Endothelial cell of umbilical vein (primary cell): Measurements from ENCODE around the gene PROSER1. TPM values are rescaled to one million over a fixed set of nuclear protein-coding genes. Genes with fewer than 3 reads are reported as not detected.

Experiments used
- BruUV-seq: library from RNA; stranded (reverse); fragments of 400-500 nt; replicated peaks from 2 replicates; lab custom pipeline; 2021; lab: Mats Ljungman, UMichigan
- CTCF ChIA-PET: fragments of 300-600, 350-600 bp; sonication (Branson Sonifier 250); formaldehyde crosslinking; loops from one replicate; lab custom pipeline; 2021; ENCODE audit warnings: antibody characterized with exemption, inconsistent platforms; lab: Charles Lee
- POLR2A ChIA-PET: fragments of 300-600, 350-600 bp; sonication (Branson Sonifier 250); formaldehyde crosslinking; loops from one replicate; lab custom pipeline; 2021; ENCODE audit warnings: antibody characterized with exemption, inconsistent platforms; lab: Charles Lee
- DNase-seq: peaks from one replicate; pipeline ENCODE4 v3.0.0-alpha.2; 2011; ENCODE audit warnings: low read depth, low spot score
- FAIRE-seq: peaks from 2 replicates; lab custom pipeline; 2011; peaks lifted over from hg19 to GRCh38; lab: Jason Lieb, UNC
- H2AFZ ChIP-seq: 2 replicates; pipeline ENCODE4 v1.6.0; 2012; ENCODE audit warnings: low read depth, low read length, control low read depth, inconsistent platforms
- H3K27ac ChIP-seq: 2 replicates; pipeline ENCODE4 v1.5.1; 2011; ENCODE audit warnings: low read depth, mild to moderate bottlenecking, control low read depth, low read length, moderate library complexity; ENCODE audit not compliant: insufficient read depth
- H3K27me3 ChIP-seq, 2 experiments: 2 replicates each; pipeline versions ENCODE4 v1.6.0 to v1.6.1; 2011; ENCODE audit warnings: low read length in 2 of 2, mixed read lengths in 1 of 2; ENCODE audit not compliant: control insufficient read depth in 2 of 2, insufficient read depth in 2 of 2
- H3K36me3 ChIP-seq, 2 experiments: 2 replicates in 1 of 2; 3 replicates in 1 of 2; pipeline ENCODE4 v1.5.1; 2011; ENCODE audit warnings: low read length in 2 of 2, mild to moderate bottlenecking in 1 of 2, moderate library complexity in 1 of 2; ENCODE audit not compliant: control insufficient read depth in 2 of 2, insufficient read depth in 2 of 2; ENCODE audit errors: extremely low read depth in 1 of 2
- H3K4me1 ChIP-seq: 3 replicates; pipeline ENCODE4 v1.5.1; 2011; ENCODE audit warnings: mild to moderate bottlenecking, low read length; ENCODE audit not compliant: control insufficient read depth, insufficient read depth; ENCODE audit errors: extremely low read depth
- H3K4me2 ChIP-seq: 2 replicates; pipeline ENCODE4 v1.6.1; 2011; ENCODE audit warnings: low read length, control low read depth, mixed read lengths; ENCODE audit not compliant: insufficient read depth
- H3K4me3 ChIP-seq, 3 experiments: fragments of 200-600 bp in 1 of 3; sonication (generic), shearing (Covaris generic) in 1 of 3; replicated peaks in 1 of 3; 2 replicates each; pipeline ENCODE4 v1.5.1; 2011 to 2016; ENCODE audit warnings: control low read depth in 3 of 3, low read length in 3 of 3, mild to moderate bottlenecking in 2 of 3, inconsistent platforms in 1 of 3, low read depth in 1 of 3, moderate library complexity in 1 of 3; ENCODE audit not compliant: insufficient read depth in 1 of 3
- H3K79me2 ChIP-seq: 2 replicates; pipeline ENCODE4 v1.6.0; 2012; ENCODE audit warnings: low read length, inconsistent platforms; ENCODE audit not compliant: control insufficient read depth, insufficient read depth
- H3K9ac ChIP-seq: replicated peaks from 2 replicates; pipeline ENCODE3; 2011; ENCODE audit warnings: low read length, control low read depth; ENCODE audit not compliant: insufficient read depth; ENCODE audit errors: extremely low read depth
- H3K9me1 ChIP-seq: replicated peaks from 3 replicates; pipeline ENCODE4 v1.6.0; 2011; ENCODE audit warnings: mild to moderate bottlenecking, low read length; ENCODE audit not compliant: control insufficient read depth, insufficient read depth; ENCODE audit errors: extremely low read depth
- H3K9me3 ChIP-seq: replicated peaks from 2 replicates; pipeline ENCODE4 v1.5.1; 2012; ENCODE audit warnings: low read length, inconsistent platforms; ENCODE audit not compliant: control insufficient read depth, insufficient read depth
- H4K20me1 ChIP-seq: replicated peaks from 2 replicates; pipeline ENCODE3; 2011; ENCODE audit warnings: mild to moderate bottlenecking, low read length; ENCODE audit not compliant: control insufficient read depth, insufficient read depth; ENCODE audit errors: extremely low read depth
- CTCF ChIP-seq, 2 donors: IDR thresholded peaks; 1 replicate in 1 of 2; 2 replicates in 1 of 2; pipeline ENCODE4 v1.5.1; 2011; ENCODE audit warnings: low read length in 2 of 2, mild to moderate bottlenecking in 2 of 2, moderate library complexity in 2 of 2, control low read depth in 1 of 2, inconsistent platforms in 1 of 2, low read depth in 1 of 2; ENCODE audit not compliant: insufficient read depth in 1 of 2; ENCODE audit errors: extremely low read depth in 1 of 2
- EZH2 ChIP-seq: IDR thresholded peaks from 2 replicates; pipeline ENCODE4 v1.6.1; 2012; ENCODE audit warnings: borderline replicate concordance, low read depth, mild to moderate bottlenecking, moderate library complexity, low read length, inconsistent platforms; ENCODE audit not compliant: severe bottlenecking
- FOS ChIP-seq: IDR thresholded peaks from 2 replicates; pipeline ENCODE4 v1.6.1; 2011; ENCODE audit warnings: mild to moderate bottlenecking, low read length, moderate library complexity, borderline replicate concordance; ENCODE audit not compliant: insufficient read depth
- GATA2 ChIP-seq: IDR thresholded peaks from 2 replicates; pipeline ENCODE4 v1.7.0; 2011; ENCODE audit warnings: low read depth, mild to moderate bottlenecking, moderate library complexity, mixed read lengths, low read length; ENCODE audit not compliant: insufficient read length, insufficient read depth
- JUN ChIP-seq: IDR thresholded peaks from 2 replicates; pipeline ENCODE4 v1.6.1; 2011; ENCODE audit warnings: borderline replicate concordance, low read depth; ENCODE audit not compliant: insufficient read length, insufficient read depth
- MAX ChIP-seq: IDR thresholded peaks from 2 replicates; pipeline ENCODE4 v1.6.1; 2011; ENCODE audit not compliant: insufficient read depth, insufficient read length
- MYC ChIP-seq: IDR thresholded peaks from one replicate; pipeline ENCODE4 v1.6.1; 2011; ENCODE audit warnings: mild to moderate bottlenecking, low read depth, low read length
- POLR2A ChIP-seq: IDR thresholded peaks from 2 replicates; pipeline ENCODE4 v1.6.1; 2012; ENCODE audit warnings: low read depth, mild to moderate bottlenecking, control low read depth, low read length
- POLR2AphosphoS5 ChIP-seq: IDR thresholded peaks from 2 replicates; pipeline ENCODE4 v1.6.1; 2012; ENCODE audit warnings: low read depth, mild to moderate bottlenecking, control low read depth, low read length, moderate library complexity; ENCODE audit not compliant: insufficient read depth
- dilution Hi-C: fragments of 300-500 bp; cut with MboI; formaldehyde crosslinking; loops from one replicate; pipeline ENCODE4 v1.15.0; 2019; ENCODE audit warnings: low sequenced_read_pairs; ENCODE audit not compliant: extremely low pct_ligation_motif_present
- intact Hi-C: fragments of 100-400 bp; cut with micrococcal nuclease; formaldehyde crosslinking; loops from one replicate; pipeline ENCODE4 v1.10.0; 2022
- polyA plus RNA-seq, 4 experiments: library from polyadenylated mRNA; depleted of rRNA in 3 of 4; stranded (reverse) in 3 of 4; unstranded in 1 of 4; fragments of >200 nt; gene quantifications; 2 replicates each; pipeline versions ENCODE4 v1.2.1 to v1.2.3, GENCODE V29; 2011 to 2012; ENCODE audit warnings: missing spikeins in 1 of 4
- total RNA-seq: library from RNA; stranded (reverse); gene quantifications from 2 replicates; pipeline ENCODE4 v1.2.3, GENCODE V29; 2021

The PROSER1 gene
- total and polyA plus RNA-seq, 2 donors (not counting 3 experiments of a cell fraction or from before 2014, with no cell fraction given) = 38.3 to 40.4 TPM

- no peak for FAIRE-seq
- Histone ChIP-seq H4K20me1 (no peaks in the 10 kb centered on the region), H3K4me3 (no peak overlapping the region), H3K9me3 (no peaks in the 10 kb centered on the region), H3K36me3 (no peaks in the 10 kb centered on the region), H3K79me2 (no peaks in the 10 kb centered on the region), H3K4me2 (no peak overlapping the region), H3K9me1 (no peaks in the 10 kb centered on the region), H3K27me3 (peaks cover 5% of the 10 kb centered on the region in 2 experiments), H3K4me1 (no peaks in the 10 kb centered on the region), H3K9ac (no peak overlapping the region), H3K27ac (no peak overlapping the region), H2AFZ (no peak overlapping the region)
- dilution Hi-C loops = no loop called here
- intact Hi-C loops = no loop called here
- POLR2A ChIA-PET = no interaction called here
- no peak for TF ChIP-seq GATA2
- no peak for TF ChIP-seq POLR2AphosphoS5
- no peak for TF ChIP-seq EZH2
- no peak for TF ChIP-seq MAX
- no peak for TF ChIP-seq JUN
- TF ChIP-seq FOS = no peak
- no peak for TF ChIP-seq CTCF (IDR thresholded peaks at IDR 0.05; ENCODE audit: extremely low read depth in 1 of 2, insufficient read depth in 1 of 2, low read depth in 1 of 2, low read length in 2 of 2)
- TF ChIP-seq POLR2A = no peak
- no peak for TF ChIP-seq MYC
- CTCF ChIA-PET = no interaction called here
- BruUV-seq = no TSS peak
- DNase-seq = no peak
Measured at GRCh38 chr13:38967446-38967845, 70.4 kb downstream of the PROSER1 start.
